Urothelium cell line (cell line): Measurements from ENCODE around the gene NEURL2.

Experiments used
- DNase-seq: peaks from one replicate; pipeline ENCODE4 v3.0.0; 2011; ENCODE audit warnings: low spot score, mixed read lengths
- FAIRE-seq: peaks from 2 replicates; lab custom pipeline; 2011; peaks lifted over from hg19 to GRCh38; lab: Jason Lieb, UNC

The NEURL2 gene

GRCh38 chr20:45848969-45849582 is 41.9 kb downstream of the NEURL2 start:
- no peak for DNase-seq
- no peak for FAIRE-seq

- DNase-seq (no peak), FAIRE-seq (no peak)
These were observed 42.6 kb downstream of the NEURL2 start for GRCh38 chr20:45848421-45848820.

- FAIRE-seq (no peak), DNase-seq (no peak)
These were observed 45.6 kb downstream of the NEURL2 start for GRCh38 chr20:45845452-45845851.

GRCh38 chr20:45843506-45843905 is 47.5 kb downstream of the NEURL2 start:
- FAIRE-seq (no peak), DNase-seq (no peak)

- DNase-seq (no peak), FAIRE-seq (no peak)
These were observed 48.7 kb downstream of the NEURL2 start for GRCh38 chr20:45842169-45842812.

GRCh38 chr20:45841407-45842129 is 49.4 kb downstream of the NEURL2 start:
- no peak for FAIRE-seq
- DNase-seq, result no peak

GRCh38 chr20:45840700-45841198 is 50.3 kb downstream of the NEURL2 start:
- DNase-seq (no peak), FAIRE-seq (no peak)
